Endothelial cell of umbilical vein (primary cell): ENCODE data around the gene SLC44A4. TPM values are rescaled to one million over a fixed set of nuclear protein-coding genes. Genes with fewer than 3 reads are reported as not detected.

Experiments used
- BruUV-seq: library from RNA; stranded (reverse); fragments of 400-500 nt; replicated peaks from 2 replicates; lab custom pipeline; 2021; lab: Mats Ljungman, UMichigan
- CTCF ChIA-PET: fragments of 300-600, 350-600 bp; sonication (Branson Sonifier 250); formaldehyde crosslinking; loops from one replicate; lab custom pipeline; 2021; ENCODE audit warnings: antibody characterized with exemption, inconsistent platforms; lab: Charles Lee
- POLR2A ChIA-PET: fragments of 300-600, 350-600 bp; sonication (Branson Sonifier 250); formaldehyde crosslinking; loops from one replicate; lab custom pipeline; 2021; ENCODE audit warnings: antibody characterized with exemption, inconsistent platforms; lab: Charles Lee
- DNase-seq: peaks from one replicate; pipeline ENCODE4 v3.0.0-alpha.2; 2011; ENCODE audit warnings: low read depth, low spot score
- FAIRE-seq: peaks from 2 replicates; lab custom pipeline; 2011; peaks lifted over from hg19 to GRCh38; lab: Jason Lieb, UNC
- H2AFZ ChIP-seq: 2 replicates; pipeline ENCODE4 v1.6.0; 2012; ENCODE audit warnings: low read depth, low read length, control low read depth, inconsistent platforms
- H3K27ac ChIP-seq: 2 replicates; pipeline ENCODE4 v1.5.1; 2011; ENCODE audit warnings: low read depth, mild to moderate bottlenecking, control low read depth, low read length, moderate library complexity; ENCODE audit not compliant: insufficient read depth
- H3K27me3 ChIP-seq, 2 experiments: 2 replicates each; pipeline versions ENCODE4 v1.6.0 to v1.6.1; 2011; ENCODE audit warnings: low read length in 2 of 2, mixed read lengths in 1 of 2; ENCODE audit not compliant: control insufficient read depth in 2 of 2, insufficient read depth in 2 of 2
- H3K36me3 ChIP-seq, 2 experiments: 2 replicates in 1 of 2; 3 replicates in 1 of 2; pipeline ENCODE4 v1.5.1; 2011; ENCODE audit warnings: low read length in 2 of 2, mild to moderate bottlenecking in 1 of 2, moderate library complexity in 1 of 2; ENCODE audit not compliant: control insufficient read depth in 2 of 2, insufficient read depth in 2 of 2; ENCODE audit errors: extremely low read depth in 1 of 2
- H3K4me1 ChIP-seq: 3 replicates; pipeline ENCODE4 v1.5.1; 2011; ENCODE audit warnings: mild to moderate bottlenecking, low read length; ENCODE audit not compliant: control insufficient read depth, insufficient read depth; ENCODE audit errors: extremely low read depth
- H3K4me2 ChIP-seq: 2 replicates; pipeline ENCODE4 v1.6.1; 2011; ENCODE audit warnings: low read length, control low read depth, mixed read lengths; ENCODE audit not compliant: insufficient read depth
- H3K4me3 ChIP-seq, 3 experiments: fragments of 200-600 bp in 1 of 3; sonication (generic), shearing (Covaris generic) in 1 of 3; replicated peaks in 1 of 3; 2 replicates each; pipeline ENCODE4 v1.5.1; 2011 to 2016; ENCODE audit warnings: control low read depth in 3 of 3, low read length in 3 of 3, mild to moderate bottlenecking in 2 of 3, inconsistent platforms in 1 of 3, low read depth in 1 of 3, moderate library complexity in 1 of 3; ENCODE audit not compliant: insufficient read depth in 1 of 3
- H3K79me2 ChIP-seq: 2 replicates; pipeline ENCODE4 v1.6.0; 2012; ENCODE audit warnings: low read length, inconsistent platforms; ENCODE audit not compliant: control insufficient read depth, insufficient read depth
- H3K9ac ChIP-seq: replicated peaks from 2 replicates; pipeline ENCODE3; 2011; ENCODE audit warnings: low read length, control low read depth; ENCODE audit not compliant: insufficient read depth; ENCODE audit errors: extremely low read depth
- H3K9me1 ChIP-seq: replicated peaks from 3 replicates; pipeline ENCODE4 v1.6.0; 2011; ENCODE audit warnings: mild to moderate bottlenecking, low read length; ENCODE audit not compliant: control insufficient read depth, insufficient read depth; ENCODE audit errors: extremely low read depth
- H3K9me3 ChIP-seq: replicated peaks from 2 replicates; pipeline ENCODE4 v1.5.1; 2012; ENCODE audit warnings: low read length, inconsistent platforms; ENCODE audit not compliant: control insufficient read depth, insufficient read depth
- H4K20me1 ChIP-seq: replicated peaks from 2 replicates; pipeline ENCODE3; 2011; ENCODE audit warnings: mild to moderate bottlenecking, low read length; ENCODE audit not compliant: control insufficient read depth, insufficient read depth; ENCODE audit errors: extremely low read depth
- EZH2 ChIP-seq: IDR thresholded peaks from 2 replicates; pipeline ENCODE4 v1.6.1; 2012; ENCODE audit warnings: borderline replicate concordance, low read depth, mild to moderate bottlenecking, moderate library complexity, low read length, inconsistent platforms; ENCODE audit not compliant: severe bottlenecking
- FOS ChIP-seq: IDR thresholded peaks from 2 replicates; pipeline ENCODE4 v1.6.1; 2011; ENCODE audit warnings: mild to moderate bottlenecking, low read length, moderate library complexity, borderline replicate concordance; ENCODE audit not compliant: insufficient read depth
- GATA2 ChIP-seq: IDR thresholded peaks from 2 replicates; pipeline ENCODE4 v1.7.0; 2011; ENCODE audit warnings: low read depth, mild to moderate bottlenecking, moderate library complexity, mixed read lengths, low read length; ENCODE audit not compliant: insufficient read length, insufficient read depth
- JUN ChIP-seq: IDR thresholded peaks from 2 replicates; pipeline ENCODE4 v1.6.1; 2011; ENCODE audit warnings: borderline replicate concordance, low read depth; ENCODE audit not compliant: insufficient read length, insufficient read depth
- MYC ChIP-seq: IDR thresholded peaks from one replicate; pipeline ENCODE4 v1.6.1; 2011; ENCODE audit warnings: mild to moderate bottlenecking, low read depth, low read length
- POLR2A ChIP-seq: IDR thresholded peaks from 2 replicates; pipeline ENCODE4 v1.6.1; 2012; ENCODE audit warnings: low read depth, mild to moderate bottlenecking, control low read depth, low read length
- POLR2AphosphoS5 ChIP-seq: IDR thresholded peaks from 2 replicates; pipeline ENCODE4 v1.6.1; 2012; ENCODE audit warnings: low read depth, mild to moderate bottlenecking, control low read depth, low read length, moderate library complexity; ENCODE audit not compliant: insufficient read depth
- dilution Hi-C: fragments of 300-500 bp; cut with MboI; formaldehyde crosslinking; loops from one replicate; pipeline ENCODE4 v1.15.0; 2019; ENCODE audit warnings: low sequenced_read_pairs; ENCODE audit not compliant: extremely low pct_ligation_motif_present
- intact Hi-C: fragments of 100-400 bp; cut with micrococcal nuclease; formaldehyde crosslinking; loops from one replicate; pipeline ENCODE4 v1.10.0; 2022
- polyA plus RNA-seq, 4 experiments: library from polyadenylated mRNA; depleted of rRNA in 3 of 4; stranded (reverse) in 3 of 4; unstranded in 1 of 4; fragments of >200 nt; gene quantifications; 2 replicates each; pipeline versions ENCODE4 v1.2.1 to v1.2.3, GENCODE V29; 2011 to 2012; ENCODE audit warnings: missing spikeins in 1 of 4
- total RNA-seq: library from RNA; stranded (reverse); gene quantifications from 2 replicates; pipeline ENCODE4 v1.2.3, GENCODE V29; 2021
- TF ChIP-seq, protein P1 (sequence below), 2 donors: IDR thresholded peaks; 1 replicate in 1 of 2; 2 replicates in 1 of 2; pipeline ENCODE4 v1.5.1; 2011; ENCODE audit warnings: low read length in 2 of 2, mild to moderate bottlenecking in 2 of 2, moderate library complexity in 2 of 2, control low read depth in 1 of 2, inconsistent platforms in 1 of 2, low read depth in 1 of 2; ENCODE audit not compliant: insufficient read depth in 1 of 2; ENCODE audit errors: extremely low read depth in 1 of 2
- TF ChIP-seq, protein P2 (sequence below): IDR thresholded peaks from 2 replicates; pipeline ENCODE4 v1.6.1; 2011; ENCODE audit not compliant: insufficient read depth, insufficient read length

The SLC44A4 gene
- total and polyA plus RNA-seq, 2 donors (not counting 3 experiments of a cell fraction or from before 2014, with no cell fraction given), result 0.84 to 1.1 TPM

DNA sequence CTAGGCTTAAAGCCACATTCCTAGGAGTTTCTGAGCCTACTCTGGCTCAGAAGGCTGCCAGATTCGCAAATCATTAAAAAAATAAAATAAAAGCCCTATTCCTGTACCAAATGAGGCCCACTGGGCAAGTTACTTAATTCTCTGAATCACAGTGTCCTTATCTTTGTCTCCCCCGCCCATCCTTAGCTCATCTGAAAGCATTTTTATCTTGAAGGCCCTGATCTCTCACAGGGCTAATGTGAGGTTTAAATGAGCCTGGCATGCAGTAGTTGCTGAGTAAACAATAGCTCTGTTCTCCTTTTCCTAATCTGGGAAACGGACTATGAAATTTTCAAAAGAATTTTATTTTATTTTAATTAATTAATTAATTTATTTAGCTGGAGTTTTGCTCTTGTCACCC, 25.2 kb upstream of the SLC44A4 start:
- H3K9me1 ChIP-seq, result no peaks in the 10 kb centered on the region
- no peaks in the 10 kb centered on the region for H3K9me3 ChIP-seq
- no peaks in the 10 kb centered on the region for H3K4me1 ChIP-seq
- no peak overlapping the region for H3K9ac ChIP-seq
- no peaks in the 10 kb centered on the region for H4K20me1 ChIP-seq
- H3K27ac ChIP-seq, result no peak overlapping the region
- ChIA-PET POLR2A (no interaction called here), CTCF (interaction anchor here (1.2 kb wide), 1 partner anchor 48 kb away, joined by 7 read pairs; no protein-coding TSS in a partner anchor)
- intact Hi-C loops, result loop anchor here (2.0 kb wide), 1 partner anchor 49 kb away; no protein-coding TSS in a partner anchor
- H3K4me3 ChIP-seq, result no peak overlapping the region
- H2AFZ ChIP-seq, result no peak overlapping the region
- no peak for DNase-seq
- no peaks in the 10 kb centered on the region for H3K79me2 ChIP-seq
- dilution Hi-C loops, result no loop called here
- H3K27me3 ChIP-seq, result peaks cover 5 to 12% of the 10 kb centered on the region in 2 experiments
- no peaks in the 10 kb centered on the region for H3K36me3 ChIP-seq
- H3K4me2 ChIP-seq, result no peak overlapping the region
- BruUV-seq, result no TSS peak
- TF ChIP-seq, protein P1, sequence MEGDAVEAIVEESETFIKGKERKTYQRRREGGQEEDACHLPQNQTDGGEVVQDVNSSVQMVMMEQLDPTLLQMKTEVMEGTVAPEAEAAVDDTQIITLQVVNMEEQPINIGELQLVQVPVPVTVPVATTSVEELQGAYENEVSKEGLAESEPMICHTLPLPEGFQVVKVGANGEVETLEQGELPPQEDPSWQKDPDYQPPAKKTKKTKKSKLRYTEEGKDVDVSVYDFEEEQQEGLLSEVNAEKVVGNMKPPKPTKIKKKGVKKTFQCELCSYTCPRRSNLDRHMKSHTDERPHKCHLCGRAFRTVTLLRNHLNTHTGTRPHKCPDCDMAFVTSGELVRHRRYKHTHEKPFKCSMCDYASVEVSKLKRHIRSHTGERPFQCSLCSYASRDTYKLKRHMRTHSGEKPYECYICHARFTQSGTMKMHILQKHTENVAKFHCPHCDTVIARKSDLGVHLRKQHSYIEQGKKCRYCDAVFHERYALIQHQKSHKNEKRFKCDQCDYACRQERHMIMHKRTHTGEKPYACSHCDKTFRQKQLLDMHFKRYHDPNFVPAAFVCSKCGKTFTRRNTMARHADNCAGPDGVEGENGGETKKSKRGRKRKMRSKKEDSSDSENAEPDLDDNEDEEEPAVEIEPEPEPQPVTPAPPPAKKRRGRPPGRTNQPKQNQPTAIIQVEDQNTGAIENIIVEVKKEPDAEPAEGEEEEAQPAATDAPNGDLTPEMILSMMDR (IDR thresholded peaks at IDR 0.05; ENCODE audit: extremely low read depth in 1 of 2, insufficient read depth in 1 of 2, low read depth in 1 of 2, low read length in 2 of 2), result no peak
- TF ChIP-seq FOS, result no peak
- no peak for TF ChIP-seq EZH2
- TF ChIP-seq POLR2A, result no peak
- no peak for TF ChIP-seq POLR2AphosphoS5
- no peak for TF ChIP-seq JUN
- no peak for TF ChIP-seq MYC
- TF ChIP-seq, protein P2, sequence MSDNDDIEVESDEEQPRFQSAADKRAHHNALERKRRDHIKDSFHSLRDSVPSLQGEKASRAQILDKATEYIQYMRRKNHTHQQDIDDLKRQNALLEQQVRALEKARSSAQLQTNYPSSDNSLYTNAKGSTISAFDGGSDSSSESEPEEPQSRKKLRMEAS, result no peak
- TF ChIP-seq GATA2, result no peak
- no peak for FAIRE-seq
